MV-4-11 (cell line): ENCODE results near the gene ADIPOR2.
A peak's percentile ranks its signal among the peaks of the same experiment; 100 is the strongest.

Experiments used
- DNase-seq: peaks from one replicate; lab custom pipeline; 2025; lab: John Stamatoyannopoulos, UW

Gene ADIPOR2

DNA sequence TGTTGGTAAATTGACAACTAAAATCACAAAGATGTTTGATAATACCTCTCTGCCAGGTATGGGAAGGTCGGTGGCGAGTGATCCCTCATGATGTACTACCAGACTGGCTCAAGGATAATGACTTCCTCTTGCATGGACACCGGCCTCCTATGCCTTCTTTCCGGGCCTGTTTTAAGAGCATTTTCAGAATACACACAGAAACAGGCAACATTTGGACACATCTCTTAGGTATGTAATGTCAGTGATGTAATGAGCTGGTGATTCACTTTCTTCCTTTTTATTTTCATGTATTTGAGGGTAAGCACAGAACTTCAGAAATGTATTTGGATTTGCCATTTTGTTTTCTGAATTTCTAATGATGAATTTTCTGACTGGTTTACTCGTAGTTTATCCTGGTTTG lies 86.9 kb downstream of the ADIPOR2 start:
- DNase-seq = no peak

DNA sequence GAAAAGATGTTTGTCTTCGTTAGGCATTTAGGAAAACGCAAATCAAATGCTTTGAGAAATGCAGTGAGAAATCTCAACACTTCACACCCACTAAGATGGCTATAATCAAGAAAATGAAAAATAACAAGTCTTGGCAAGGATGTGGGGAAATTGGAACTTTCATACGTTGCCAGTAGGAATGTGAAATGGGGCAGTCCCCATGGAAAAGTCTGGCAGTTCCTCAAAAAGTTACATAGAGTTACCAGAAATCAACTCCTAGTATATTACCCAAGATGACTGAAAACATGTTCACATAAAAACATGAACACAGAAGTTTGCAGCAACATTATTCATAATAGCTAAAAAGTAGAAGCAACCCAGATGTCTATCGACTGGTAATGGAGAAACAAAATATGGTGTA lies 88.0 kb downstream of the ADIPOR2 start:
- DNase-seq = no peak

DNA sequence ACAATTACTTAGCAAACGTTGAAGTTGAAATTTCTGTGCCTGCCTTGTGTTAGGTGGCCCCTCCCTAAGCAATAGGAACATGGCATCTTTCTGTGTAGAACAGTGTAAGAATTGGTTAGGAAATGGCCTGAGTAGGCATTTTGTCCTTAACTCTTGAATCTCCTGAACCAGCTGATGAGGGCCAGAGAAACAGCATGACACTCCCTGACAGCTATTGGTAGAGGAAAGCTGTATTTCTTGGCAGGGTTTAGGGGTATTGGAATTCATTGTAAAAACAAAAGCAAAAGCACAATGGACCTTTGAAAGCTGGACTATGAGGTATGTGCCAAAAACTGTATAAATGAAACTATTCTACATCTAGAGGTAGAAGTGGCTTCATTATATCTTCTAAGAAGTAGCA lies 88.9 kb downstream of the ADIPOR2 start:
- DNase-seq = no peak

DNA sequence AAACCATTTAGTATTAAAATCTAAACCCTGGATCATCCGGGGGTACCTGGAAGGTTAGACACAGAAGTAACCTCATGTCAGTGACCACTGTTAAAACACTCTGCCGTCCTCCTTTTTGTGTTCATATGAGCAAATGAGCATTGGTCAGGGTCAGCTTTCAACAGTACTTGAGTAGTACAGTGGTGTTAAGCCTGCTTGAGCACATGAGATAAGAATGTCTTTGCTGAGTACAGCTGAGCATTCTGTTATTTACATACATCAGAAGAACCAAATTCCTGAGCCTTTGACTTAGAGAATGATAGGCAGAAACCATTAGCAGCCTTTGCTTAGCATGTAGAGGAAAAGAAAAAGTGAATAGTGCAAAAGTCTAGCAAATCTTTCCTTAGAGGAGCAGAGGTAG lies 90.9 kb downstream of the ADIPOR2 start:
- no peak for DNase-seq

DNA sequence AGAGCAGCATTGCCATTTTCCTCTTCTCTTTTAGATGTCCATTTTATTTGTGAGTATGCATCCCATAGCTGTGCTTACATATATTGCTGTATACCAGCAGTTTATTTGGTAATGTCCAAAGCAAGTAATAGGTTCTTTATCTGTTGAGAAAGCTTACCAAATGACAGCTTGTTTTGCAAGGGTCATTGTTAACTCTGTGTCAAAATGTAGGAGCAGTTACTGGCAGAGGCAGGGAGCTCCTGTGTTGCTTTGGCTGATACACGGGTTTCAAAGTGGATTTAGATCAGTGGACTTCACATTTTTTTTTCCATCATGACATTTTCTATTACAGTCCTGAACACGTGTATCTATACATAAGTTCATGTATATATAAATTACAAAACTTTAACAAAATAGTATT lies 91.3 kb downstream of the ADIPOR2 start:
- no peak for DNase-seq

DNA sequence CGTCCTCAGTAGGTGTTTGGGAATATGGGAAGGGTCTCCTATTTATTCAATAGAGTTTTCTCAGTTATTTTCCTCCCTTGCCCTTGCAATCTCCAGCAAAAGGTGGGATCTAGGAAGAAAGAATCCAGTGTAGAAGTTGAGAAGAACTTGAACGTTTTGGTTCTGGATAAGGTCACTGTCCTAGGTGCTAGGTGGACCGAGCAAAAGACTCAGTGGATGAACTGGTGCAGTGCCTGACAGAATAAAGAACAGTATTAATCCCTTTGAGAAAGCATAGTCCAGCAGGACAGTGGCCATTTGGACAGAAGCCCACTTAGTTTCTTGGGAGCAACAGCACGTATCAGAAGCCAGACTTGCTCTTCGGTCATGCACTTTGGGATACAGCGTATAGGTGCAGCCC lies 96.8 kb downstream of the ADIPOR2 start:
- DNase-seq = no peak

DNA sequence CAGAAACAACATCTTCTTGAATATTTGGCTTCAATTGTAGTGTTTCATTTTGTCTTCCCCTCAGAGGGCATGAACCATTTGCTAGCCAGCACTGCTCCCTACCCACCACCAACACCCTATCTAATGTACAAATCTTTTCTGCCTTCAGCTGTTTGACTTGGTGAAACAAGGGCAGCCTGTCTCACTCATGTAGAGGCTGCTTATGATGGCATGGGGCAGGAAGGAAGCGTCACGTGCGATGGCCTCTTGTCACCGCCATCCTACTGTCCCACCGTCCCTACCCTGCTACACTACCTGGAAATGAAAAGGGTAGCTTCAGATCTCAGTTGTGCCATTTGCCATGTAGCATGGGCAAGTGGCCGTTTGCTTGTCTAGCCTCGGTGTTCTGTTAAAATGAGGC lies 99.6 kb downstream of the ADIPOR2 start:
- no peak for DNase-seq

DNA sequence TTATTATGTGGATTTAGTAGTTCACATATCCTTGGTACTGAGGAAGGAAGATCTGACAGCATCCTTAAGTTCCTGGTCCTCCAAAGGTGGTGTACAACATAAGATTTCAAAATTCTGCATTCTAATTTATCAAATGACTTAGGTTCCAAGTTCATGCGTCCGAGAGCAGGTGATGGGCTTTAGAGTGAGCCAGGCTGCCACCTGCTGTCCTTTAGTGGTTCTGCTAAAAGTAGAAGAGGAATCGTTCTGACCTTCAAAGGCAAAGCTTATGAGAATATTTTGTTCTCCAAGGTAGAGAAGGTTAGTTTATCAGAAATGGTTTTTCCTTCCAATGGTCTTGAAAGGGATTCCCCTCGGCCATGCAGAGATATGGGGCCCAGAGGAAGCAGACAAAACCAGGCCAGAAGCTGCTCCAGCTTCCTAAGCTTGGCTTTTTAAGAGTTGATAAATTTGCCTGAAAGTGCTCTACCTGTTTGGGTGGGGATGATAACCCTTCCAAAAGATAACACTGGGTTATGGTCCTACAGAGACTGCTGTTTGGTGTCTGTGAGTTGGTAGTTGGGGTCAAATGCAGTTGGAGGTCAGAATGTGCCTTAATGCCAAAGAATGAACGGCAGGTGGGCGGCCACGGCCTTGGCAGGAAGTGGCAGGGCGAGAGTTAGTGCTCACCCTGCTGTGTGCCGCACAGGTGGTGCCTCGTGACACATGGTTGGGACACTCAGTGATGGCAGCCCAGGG lies 100.4 kb downstream of the ADIPOR2 start:
- peak; percentile 69 for DNase-seq

DNA sequence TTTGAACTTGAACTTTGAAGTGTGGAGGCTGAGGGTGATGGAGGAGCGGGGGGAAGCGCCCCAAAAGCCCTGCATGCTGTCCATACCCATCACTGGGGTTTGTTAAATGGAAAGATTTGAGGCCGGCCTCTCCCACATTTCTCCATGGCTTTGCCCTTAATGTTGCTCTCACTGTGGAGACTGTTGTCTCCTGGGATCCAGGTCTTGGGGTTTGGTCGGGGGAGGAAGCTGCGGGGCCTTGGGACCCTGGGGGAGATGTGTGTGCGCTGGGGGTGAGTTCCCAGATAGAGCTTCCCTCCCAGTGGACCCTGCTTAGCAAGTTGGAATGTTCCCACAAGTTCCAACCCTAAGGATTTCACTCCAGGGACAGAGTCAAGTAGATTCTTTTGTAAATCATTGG lies 101.5 kb downstream of the ADIPOR2 start:
- DNase-seq = no peak

DNA sequence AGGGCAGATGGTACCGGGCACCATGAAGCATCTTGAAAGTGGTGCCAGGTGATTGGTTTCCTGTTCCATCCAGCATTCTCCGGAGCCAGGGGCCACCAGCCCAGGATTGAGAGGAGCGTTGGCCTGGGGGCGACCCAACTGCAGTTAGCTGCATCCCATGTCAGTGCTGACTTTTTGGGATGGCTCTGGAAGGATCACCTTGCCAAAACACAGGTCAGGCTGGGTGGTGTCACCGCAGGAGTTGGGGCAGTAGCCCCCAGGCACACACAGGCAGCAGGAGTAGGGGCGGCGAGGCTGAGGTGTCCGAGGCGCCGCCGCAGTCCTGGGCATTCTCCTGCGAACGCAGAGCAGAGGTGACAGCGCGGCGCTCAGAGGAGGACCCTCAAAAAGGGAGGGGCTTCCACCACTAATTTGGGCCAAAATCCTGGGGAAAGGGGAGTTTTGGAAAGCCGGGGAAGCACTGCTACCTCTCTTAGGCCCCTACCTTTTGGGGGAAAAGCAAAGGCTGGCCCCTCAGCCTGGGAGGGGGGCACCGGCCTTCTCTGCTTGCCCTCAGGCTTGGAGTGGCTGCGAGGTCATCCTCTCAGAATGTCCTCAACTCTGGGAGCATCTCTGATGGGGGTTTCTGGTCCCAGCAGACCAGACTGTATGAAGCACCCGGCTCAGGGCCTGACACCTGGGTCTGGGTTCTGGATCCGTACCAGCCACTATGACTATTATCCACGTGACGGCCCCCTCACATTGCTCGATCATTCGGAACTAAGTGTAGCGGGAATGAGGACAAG lies 102.7 kb downstream of the ADIPOR2 start:
- no peak for DNase-seq

DNA sequence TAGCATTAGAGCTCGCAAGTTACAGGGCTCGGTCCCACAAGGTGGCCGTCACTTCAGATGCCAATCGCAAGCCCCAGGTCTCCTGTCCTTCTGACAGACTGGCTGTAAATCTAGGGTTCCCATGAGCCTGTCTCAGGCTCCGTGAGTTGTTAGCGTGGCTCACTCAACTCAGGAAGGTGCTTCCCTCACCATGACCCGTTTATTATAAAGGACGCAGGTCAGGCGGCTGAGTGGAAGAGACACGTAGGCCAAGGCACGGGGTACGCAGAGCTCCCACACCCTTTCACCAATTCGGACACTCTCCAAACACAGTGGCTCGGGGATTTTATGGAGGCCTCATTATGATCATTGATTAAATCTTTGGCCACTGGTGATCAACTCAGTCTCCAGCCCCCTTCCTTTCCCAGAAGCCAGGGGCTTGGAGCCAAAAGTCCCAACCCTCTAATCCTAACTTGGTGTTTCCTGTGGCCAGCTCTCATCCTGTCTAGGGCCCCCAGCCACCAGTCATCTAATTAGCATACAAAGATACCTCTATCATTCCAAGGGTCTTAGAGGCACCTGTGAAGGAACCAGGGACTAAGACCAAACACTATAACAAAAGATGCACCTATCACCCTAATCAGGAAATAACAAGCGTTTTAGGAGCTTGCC lies 103.7 kb downstream of the ADIPOR2 start:
- no peak for DNase-seq

DNA sequence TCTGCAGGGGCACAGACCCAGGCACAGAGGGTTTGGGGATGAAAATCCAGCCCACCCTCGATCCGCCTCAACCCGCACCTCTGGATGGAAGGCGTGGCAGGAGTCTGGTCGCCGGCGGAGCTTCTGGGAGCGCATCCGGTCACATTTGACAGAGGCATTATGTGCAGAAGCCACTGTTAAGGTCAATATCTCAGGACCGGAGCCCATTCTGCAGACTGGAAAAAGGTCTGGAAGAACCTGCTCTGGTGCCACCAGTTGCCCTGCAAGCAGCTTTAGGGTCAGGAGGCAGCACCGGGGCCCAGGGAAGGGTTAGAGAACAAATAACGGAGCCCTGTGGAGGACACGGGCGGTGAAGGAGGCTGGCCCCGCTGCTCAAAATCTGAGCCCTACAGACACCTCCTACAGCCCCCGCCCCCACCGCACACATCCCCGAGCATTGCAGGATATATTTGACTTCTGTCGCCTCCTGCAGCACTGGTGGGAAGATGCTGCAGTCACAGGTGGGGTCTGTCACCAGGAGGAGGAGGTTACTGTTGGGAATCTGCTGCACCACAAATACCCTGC lies 104.4 kb downstream of the ADIPOR2 start:
- DNase-seq = no peak

DNA sequence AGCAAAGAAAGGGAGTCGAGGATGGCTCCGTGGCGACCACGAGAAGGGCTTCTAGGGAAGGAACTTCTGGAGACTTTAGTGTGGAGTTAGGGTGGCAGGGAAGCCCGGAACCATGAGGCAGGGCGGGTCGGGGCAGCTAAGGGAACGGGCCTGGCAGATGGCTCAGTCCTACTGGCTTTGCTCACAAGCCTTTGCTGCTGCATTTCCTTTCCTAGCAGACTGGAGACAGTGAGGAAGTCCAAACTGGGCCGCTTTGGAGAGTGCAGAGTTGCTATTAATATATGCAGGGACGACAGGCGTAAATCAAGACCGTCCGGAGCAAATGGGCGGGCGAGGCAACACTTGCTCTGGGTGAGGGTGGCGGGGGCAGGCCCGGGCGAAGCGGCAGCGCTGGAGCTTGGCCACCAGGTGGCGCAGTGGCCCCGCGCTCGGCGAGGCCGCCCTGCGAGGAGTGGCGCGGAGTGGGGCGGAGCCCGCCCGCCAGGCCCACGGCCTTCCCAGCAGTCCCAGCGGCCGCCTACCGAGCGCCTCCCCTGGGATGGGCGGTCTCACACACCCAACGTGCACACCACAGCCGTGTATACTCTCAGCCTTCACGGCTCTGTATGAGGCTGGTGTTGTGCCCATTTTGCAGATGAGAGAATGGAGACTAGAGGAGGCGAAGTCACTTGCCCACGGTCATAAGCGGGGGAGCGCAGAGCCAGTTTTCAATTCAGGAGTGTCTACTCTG lies 105.1 kb downstream of the ADIPOR2 start:
- DNase-seq = peak; percentile 93

DNA sequence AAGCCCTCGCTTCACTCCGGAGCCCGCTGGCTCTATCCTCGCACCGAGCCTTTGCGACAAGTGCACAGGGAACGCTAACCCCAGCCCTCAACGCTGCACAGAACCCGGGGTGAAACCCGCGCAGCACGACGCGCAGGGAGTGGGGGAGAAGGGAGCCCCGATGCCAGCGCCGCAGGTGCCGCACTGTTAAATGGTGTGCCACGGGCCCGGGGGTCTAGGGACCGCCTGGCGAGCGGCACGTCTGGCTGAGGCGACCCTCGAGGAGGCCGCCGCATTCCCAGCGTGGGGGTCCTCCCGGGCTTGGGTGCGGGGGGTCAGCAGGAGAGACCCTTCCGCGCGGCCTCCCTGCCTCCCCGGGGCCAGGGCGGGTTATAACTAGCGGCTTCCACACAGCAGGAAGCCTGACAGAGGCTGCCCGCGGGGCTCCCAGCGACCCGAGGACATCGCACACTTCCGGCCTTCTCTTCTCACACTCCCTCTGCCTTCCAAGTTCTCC lies 105.7 kb downstream of the ADIPOR2 start:
- DNase-seq = peak; percentile 37

DNA sequence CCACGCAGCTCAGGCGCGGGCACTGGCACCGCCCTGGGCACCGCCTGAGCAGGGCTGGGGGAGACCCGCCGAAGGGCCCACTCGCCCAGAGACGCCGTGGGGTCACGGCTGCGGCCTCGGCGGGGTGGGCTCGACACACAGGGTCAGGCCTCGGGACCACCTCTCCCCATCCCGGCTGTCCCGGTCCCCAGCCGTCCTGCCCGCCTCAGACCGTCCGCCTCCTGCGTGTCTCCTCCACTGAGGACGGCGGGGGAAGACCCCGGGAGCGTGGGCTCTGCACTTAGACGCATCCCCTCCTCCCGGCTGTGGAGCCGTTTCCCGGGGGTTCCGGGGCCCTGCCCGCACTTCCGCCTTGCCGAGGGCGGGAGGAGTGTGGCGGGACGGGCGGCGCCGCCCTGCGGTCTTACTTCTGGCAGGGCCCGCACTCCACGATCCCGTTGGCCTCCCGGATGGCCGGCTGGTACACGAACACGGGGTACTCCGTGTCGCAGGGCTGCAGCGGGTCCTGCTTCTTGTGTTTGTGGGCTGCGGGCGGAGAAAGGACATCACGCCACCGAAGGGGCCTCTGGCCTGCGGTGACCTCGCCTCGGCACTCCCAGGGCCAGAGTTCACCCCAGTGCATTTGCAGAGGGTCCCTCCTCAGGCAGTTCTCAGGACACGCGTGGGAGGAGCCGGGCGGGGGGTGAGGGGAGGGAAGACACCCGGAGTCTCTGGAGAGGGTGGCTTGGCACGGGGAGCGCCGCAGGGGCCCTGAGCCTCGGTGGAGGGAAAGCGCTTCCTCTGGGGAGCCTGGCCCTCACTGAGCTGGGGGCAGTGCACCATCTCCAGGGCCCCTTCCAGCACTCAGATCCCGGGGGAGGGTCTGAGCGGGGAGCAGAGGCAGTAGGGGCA lies 106.4 kb downstream of the ADIPOR2 start:
- peak; percentile 67 for DNase-seq

DNA sequence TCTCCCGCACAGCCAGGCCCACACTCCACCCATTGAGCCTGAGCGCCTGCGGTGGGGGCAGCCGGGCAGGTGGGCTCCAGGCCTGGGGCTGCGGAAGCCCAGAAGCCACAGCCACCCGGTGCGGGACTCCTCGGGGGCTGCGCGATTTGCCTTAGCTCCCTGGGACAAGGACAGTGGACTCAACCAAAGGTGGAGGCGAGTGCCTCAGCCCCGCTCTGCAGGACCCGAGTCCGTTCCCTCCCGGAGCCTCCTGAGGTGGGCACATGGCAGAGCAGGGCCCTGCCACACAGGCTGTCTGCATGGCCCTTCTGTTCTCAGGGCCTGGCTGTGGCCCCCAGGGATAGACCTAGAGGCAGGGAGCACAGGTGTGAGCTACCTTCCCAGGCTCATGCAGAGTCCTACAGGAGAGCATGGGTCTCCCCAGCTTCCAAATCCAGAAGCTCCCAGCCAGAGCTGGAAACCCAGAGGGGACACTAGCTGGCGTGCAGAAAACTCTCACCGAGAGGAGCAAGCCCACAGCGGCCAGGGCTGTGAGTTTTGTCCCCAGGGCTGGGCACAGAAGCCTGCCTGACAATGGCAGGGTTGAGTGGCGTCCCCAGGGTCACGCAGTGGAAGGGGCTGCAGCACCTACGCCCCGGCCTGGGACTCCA lies 107.2 kb downstream of the ADIPOR2 start:
- no peak for DNase-seq

DNA sequence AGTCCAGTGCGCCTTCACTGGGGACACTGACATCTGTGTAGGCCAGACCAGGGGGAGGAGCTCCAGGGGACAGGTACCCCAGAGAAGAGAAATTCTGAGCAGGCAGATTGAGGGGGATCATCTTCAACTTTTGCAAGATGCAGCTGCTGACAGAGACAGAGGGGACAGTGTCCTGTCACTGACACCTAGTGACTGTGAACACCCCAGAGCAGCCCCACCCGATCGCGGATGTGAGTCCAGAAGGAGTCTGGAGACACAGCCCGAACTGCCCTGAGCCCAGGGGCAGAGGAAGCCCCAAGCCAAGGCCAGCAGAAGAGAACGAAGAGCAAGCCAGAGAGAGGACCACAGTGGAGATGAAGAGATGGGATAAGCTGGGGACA lies 107.8 kb downstream of the ADIPOR2 start:
- no peak for DNase-seq

DNA sequence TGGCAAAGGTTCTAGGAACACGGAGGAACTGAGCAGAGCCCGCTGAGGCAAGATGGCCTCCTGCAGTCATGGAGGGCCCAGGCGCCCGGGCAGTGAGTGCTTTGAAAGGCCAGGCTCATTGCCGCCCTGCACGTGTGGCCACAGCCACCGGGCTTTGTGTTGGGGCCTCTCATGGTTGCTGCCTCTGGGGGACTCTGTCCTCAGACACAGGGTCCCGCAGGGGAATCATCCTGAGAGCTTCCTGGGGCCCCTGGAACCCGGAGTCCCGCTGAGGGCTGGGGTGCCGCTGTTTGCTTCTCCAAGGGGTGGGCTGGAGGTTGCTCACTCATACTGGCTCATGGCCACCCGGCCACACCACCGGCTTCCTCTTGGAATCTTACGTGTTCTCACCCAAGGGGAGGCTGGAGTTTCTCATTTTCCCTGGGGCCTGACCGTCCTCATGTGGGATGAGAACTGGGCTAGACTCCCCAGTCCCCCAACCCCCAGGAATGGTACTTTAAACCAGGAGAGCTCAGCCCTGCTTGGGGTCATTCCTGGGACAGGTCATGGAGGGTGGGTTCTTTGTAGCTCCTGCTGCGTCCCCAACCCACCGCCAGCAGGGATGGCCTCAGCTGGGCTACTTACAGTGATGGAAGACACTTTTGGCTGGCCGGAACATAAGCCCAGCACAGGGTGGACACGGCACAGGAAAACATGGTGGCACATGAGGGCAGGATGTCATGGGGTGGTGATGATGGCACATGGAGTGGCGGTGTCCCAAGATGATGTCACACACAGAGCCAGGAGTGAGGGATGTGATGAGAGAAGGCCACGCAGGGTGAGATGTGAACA lies 108.4 kb downstream of the ADIPOR2 start:
- DNase-seq = no peak

DNA sequence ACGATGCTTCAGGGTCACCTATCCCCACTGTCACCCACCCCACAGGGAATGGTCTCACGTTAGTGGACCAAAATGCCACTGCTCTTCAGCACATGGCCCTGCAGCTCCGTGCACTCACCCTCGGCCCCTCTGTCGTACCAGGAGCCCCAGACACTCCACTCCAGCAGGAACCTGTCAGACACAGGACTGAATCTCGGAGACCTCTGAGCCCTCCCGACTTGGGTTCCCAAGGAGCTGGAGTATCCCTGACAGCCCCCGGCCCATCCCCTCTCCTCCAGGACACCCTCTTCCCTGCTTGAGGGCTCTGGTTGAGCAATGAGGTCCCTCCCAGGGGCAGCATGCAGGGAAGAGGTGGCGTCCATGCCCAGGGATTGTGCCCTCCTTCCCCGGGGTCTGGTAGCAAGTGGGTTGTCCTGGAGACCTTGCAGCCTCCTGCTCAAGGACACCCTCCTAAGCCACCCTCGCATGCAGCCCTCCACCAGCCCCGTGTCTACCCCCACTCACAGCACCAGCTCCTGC lies 109.1 kb downstream of the ADIPOR2 start:
- DNase-seq = no peak
